ENCODE measurements around the gene UTP11.
A peak's percentile ranks its signal among the peaks of the same experiment; 100 is the strongest.
"Not testable (repeated sequence)": the region's sequence is repeated elsewhere in the genome, so short reads cannot be mapped to it uniquely, and the experiment has no call there.

The UTP11 gene, protein sequence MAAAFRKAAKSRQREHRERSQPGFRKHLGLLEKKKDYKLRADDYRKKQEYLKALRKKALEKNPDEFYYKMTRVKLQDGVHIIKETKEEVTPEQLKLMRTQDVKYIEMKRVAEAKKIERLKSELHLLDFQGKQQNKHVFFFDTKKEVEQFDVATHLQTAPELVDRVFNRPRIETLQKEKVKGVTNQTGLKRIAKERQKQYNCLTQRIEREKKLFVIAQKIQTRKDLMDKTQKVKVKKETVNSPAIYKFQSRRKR

DNA sequence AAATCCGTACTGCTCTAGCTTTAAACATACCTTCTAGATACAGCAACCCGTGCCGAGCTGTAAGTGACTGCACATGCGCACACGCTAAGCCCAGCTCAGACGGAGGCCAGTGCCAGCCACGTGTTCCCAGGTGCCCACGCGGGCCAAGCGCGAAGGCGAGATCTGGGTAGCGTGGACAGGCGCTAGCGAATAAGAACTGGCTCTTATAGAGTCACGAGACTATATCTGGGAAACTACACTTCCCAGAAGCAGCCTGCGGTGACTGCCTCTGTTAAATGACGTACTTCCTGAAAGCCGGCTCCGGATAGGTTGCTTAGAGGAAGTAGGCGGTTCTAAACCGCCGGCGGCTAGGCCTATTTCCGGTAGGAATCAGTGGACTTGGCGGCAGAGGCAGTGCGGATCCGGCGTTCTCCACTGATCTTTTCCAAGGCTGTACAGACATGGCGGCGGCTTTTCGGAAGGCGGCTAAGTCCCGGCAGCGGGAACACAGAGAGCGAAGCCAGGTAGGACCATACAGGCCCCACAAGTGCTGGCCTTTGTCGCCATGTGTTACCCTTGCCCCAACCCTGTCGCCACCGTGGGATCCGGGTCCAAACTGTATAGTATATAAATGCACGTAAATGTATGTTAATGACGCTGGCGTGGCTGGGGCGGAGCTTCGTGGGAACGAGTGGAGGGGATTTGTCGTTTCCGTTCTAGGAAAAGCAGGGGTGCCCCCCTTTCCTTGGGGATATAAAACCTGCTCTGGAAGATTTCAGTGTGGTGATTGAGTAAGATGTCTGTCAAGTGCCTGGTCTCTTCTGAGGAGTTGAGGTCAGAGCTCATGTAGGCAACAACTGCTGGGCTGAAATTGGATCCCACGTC lies at the start of gene UTP11:
Gene UTP11 (plus strand): TSS at position 372 of the 864 bp plus-strand sequence. CDS start 69 bp downstream, at position 441.
- DNase-seq, result peak; percentile 96 to 99

DNA sequence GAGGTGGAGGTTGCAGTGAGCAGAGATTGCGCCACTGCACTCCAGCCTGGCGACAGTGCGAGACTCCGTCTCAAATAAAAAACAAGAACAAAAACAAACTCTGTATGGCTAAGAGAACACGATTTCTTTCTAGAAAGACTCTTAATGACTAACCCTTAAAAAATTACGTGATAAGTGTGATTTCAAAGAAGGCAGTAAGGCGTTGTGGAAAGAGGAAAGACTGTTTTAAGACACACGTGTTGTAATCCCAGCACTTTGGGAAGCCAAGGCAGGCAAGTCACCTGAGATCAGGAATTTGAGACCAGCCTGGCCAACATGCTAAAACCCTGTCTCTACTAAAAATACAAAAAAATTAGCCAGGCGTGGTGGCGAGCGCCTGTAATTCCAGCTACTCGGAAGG lies 48.4 kb upstream of the UTP11 start:
- DNase-seq, result not testable (repeated sequence)

DNA sequence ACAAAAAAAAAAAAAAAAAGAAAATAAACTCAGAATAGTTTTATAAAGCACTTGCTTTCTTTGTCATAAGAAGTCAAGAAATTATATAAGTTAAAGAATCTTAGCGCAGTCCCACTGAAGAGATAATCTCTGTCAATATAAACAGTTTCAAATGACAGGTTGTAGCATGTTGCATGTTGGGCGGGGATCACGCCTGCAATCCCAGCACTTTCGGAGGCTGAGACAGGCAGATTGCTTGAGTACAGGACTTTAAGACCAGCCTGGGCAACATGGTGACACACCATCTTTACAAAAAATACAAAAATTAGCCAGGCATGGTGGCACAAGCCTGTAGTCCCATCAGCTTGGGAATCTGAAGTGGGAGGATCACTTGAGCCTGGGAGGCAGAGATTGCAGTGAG lies 47.2 kb upstream of the UTP11 start:
- DNase-seq, result no peak

DNA sequence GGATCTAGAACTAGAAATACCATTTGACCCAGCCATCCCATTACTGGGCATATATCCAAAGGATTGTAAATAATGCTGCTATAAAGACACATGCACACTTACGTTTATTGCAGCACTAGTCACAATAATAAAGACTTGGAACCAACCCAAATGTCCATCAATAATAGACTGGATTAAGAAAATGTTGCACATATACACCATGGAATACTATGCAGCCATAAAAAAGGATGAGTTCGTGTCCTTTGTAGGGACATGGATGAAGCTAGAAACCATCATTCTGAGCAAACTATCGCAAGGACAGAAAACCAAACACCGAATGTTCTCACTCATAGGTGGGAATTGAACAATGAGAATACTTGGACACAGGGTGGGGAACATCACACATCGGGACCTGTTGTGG lies 38.9 kb upstream of the UTP11 start:
- not testable (repeated sequence) for DNase-seq

DNA sequence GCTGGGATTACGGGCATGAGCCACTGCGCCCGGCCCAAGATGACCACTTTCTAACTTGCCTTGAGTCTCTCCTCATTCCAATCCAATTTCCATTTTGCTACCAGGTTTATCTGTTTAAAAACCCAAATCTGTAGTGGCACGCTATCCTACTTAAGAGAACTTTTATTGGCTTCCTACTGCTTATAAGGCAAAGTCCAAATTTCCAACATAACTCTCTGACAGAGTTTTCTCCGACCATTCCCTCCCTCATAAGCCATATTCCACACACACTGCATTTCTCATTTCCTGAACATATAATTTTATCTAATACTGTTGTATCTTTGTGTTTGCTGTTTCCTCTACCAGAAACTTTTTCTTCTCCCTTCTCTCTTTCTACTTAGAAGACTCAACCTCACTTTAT lies 38.0 kb upstream of the UTP11 start:
- no peak for DNase-seq

DNA sequence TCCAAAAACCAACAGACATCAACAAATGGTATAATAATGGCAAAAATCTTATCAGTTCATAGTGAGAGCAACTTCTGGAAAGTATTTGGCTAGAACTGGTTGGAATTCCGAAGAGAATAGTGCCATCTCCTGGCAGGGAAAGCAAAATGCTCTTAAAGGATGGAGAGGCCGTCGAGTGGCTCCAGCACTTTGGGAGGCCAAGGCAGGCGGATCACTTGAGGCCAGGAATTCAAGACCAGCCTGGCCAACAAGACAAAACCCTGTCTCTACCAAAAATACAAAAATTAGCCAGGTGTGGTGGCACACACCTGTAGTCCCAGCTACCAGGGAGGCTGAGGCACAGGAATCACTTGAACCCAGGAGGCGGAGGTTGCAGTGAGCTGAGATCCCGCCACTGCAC lies 37.5 kb upstream of the UTP11 start:
- peak; percentile 38 to 61 for DNase-seq

DNA sequence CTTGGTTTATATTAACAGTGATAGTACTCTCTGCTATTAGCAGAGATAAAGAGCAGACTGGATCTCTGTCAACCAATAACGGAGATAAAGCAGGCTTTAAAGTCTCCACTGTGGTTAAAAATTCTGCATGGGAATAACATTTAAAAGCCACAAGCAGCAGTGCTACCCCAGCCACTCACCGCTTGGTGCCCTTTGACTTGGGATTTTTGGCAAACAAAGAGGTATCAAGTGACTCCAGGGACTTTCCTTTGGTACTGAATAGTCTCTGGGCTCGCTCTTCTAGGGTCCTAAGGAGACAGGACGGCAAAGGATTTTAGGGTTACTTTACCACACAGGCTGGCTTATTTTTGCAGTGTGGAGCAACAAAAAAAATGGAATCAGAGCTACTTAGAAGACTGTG lies 34.0 kb upstream of the UTP11 start:
- DNase-seq, result no peak

DNA sequence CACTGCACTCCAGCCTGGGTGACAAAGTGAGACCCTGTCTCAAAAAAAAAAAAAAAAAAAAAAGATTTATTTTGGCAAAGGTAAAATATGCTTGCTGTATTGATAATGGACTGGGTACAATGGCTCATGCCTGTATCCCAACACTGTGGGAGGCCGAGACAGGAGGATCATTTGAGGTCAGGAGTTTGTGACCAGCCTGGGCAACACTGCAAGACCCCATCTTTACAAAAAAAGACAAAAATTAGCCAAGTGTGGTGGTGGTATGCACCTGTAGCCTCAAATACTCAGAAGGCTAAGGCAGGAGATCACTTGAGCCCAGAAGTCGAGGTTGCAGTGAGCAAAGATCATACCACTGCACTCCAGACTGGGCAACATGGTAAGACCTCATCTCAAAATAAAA lies 29.0 kb upstream of the UTP11 start:
- no peak for DNase-seq

DNA sequence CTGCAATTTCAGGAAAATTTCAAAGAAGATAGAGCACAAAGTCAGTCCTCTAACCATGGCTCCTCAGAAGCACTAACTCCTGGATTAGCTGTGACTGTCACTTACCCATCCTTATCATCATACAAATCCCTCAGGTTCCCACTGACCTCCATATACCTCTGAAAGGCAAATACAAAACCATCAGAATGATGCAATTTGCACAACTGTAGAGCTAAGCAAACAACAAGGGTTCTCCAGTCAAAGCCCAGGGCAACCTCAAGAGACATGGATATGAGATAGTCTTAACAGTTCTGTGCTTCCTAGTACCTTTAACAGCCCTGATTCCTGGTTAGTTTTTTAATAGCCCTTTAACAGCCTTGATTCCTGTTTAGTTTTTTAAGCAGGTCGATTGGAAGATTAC lies 24.9 kb upstream of the UTP11 start:
- DNase-seq, result no peak

DNA sequence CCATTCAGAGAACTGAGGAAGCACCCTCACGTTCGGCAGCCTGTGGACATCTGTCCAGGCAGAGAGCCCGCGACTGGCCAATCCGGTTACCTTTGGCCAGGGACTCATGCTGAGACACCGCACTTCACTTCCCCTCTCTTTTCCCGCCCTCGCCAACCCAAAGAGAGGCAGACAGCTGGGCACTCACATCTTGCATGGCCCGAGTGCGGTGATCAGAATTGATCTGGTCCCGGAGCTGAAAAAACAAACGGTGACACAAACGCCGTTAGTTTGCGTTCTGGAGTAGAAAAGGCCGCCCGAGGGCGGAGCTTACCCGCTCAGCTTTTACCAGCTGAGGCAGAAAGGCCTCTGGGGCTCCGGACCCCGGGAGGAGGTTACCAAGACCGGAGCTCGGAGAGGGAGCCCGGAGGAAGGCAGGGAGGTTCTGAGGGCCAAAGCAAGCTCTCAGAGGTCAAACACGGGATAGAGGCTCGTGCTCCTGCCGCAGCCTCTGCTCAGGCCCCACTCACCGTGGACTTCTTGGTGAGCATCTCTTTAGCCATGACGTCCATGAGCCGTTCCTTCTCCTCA lies 23.1 kb upstream of the UTP11 start:
- no peak for DNase-seq

DNA sequence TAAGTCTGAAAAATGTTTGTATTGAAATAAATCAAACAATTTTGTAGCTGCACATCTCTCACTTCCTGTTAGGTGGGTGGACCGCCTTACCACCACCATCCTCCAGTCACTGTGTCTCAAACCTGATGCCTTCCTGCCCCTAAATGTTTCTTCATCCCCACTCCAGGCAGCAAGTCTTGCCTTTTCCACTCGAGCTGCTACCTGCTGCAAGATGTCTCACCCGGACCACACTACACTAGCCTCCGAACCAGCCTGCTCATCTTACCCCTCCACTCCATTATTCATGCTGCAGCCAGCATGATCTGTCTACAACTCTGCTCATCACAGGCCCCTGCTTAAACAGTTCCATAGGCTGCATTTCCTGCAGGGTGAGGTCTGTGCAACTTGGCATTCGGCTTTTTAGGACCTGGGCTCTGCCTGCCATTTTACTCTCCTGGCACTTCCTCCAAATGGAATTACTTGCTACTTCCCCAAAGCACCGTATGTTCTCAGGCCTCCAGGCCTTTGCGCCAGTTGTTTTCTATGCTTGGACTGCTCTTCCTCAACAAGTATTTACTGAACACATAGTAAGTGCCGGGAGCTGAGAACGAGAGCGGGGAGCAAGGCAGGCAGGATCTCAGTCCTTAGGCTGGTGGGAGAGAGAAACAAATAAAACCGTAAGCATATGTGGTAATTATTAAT lies 17.5 kb upstream of the UTP11 start:
- no peak for DNase-seq

DNA sequence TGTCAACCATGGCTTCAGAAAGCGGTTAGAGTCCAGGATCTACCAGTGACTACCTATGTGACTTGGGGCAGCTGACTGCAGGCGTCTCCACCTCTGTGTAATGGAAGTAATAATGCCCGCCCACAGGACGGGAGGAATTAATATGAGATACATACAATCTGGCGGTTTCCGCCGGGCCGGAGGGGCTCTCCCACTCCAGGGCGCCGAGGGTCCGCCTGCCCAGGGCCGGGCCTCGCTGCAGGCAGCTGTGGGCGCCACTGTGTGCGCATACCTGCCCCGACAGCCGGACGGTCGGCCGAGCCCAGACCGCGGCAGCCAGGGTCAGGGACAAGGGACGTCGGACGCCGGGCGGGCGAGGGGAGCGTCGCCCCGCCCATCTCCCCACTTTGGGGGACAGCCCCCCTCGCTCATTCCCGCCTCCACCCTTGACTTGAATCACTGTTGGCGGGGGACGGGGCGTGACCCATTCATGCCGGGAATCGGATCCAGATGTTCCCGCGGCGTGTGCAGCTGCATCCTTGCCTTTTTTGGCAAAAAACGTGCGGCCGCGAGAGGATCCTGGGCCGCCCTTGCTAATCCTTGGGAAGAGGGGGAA lies 16.7 kb upstream of the UTP11 start:
- DNase-seq, result no peak

DNA sequence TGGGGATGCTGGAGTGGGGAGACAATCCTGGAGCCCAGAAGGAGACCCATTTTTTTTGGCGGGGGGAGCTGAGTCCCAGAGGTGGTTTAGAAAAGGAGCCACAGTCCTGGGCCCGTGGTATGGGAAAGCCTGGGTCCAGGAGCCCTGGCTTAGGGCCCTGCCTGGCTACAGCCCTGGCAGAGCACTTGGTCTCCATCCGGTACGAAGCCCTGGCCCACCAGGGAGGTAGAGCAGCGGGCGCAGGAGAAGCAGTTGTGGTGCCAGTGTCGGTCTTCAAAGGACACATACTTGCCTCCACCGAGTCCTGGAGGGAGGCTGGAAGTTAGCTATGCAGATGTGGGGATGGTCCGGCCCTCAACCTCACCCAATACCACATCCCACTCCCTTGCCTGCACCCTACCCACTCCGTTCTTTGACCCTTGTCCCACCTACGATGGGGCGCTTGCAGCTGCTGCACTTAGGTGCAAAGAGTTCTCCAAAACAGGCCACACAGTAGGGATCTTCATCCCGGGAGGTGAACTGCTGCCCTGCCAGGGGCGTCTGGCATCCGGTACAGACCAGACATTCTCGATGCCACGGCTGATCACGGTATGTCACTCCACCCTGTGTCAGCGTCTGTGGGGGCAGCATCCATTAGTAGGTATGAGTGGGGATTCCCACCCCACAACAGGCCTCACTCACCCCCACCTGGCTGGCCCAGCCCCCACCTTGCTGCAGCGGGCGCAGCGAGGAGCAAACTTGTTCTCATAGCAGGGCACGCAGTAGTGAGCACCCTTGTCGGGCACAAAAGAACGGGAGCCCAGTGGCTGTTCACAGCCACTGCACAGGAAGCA lies 15.1 kb upstream of the UTP11 start:
- DNase-seq, result no peak

DNA sequence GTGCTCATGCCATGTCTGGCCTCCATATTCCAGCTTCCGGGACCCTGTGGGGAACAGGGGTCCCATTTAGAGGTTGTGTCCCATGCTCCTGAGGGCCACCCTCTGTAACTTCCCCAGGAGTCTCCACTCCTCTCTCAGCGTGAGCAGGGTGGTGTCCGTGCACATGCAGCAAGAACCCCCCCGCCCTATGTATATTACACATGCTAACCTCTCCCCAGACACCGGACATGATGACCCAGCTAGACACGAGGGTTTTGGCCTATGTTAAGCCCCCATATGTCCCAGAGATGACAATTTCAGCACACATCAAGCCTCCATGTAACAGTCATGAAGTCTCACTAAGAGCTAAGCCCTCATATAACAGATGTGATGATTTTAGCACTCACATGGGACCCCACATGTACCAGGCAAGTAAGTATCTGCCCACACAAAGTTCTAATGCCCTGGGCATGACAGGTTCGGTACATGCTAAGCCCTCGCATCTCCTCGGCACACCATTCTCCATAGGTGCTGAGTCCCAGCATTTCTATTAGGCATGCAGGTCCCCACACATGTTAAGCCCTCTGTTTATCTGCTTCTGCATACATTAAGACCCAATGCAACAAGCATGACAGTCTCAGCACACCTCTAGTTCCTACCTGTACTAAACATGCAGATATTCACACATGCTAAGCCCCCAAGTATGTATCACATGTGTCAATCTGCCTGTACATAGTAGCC lies 14.3 kb upstream of the UTP11 start:
- DNase-seq, result no peak

DNA sequence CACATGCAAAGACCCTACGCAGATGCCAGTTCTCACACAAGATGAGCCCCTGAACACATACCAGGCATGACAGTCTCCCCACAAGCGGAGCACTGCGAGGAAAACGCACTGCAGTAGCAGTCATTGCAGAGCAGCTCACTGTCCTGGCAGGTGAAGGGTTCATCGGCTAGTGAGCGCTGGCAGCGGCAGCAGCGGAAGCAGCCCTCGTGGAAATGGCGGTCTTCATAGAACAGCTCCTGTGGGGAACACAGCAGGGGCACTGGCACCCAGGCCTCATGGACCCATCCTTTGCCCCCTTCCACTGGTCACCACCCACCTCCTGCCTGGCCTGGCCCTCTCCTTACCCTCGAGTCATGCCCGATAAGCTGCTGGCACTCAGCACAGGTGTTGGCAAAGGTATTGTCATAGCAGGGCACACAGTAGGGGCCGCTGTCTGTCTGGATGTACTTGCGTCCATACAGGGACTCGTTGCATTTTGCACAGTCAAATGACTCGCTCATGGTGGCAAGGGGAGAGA lies 13.6 kb upstream of the UTP11 start:
- no peak for DNase-seq

DNA sequence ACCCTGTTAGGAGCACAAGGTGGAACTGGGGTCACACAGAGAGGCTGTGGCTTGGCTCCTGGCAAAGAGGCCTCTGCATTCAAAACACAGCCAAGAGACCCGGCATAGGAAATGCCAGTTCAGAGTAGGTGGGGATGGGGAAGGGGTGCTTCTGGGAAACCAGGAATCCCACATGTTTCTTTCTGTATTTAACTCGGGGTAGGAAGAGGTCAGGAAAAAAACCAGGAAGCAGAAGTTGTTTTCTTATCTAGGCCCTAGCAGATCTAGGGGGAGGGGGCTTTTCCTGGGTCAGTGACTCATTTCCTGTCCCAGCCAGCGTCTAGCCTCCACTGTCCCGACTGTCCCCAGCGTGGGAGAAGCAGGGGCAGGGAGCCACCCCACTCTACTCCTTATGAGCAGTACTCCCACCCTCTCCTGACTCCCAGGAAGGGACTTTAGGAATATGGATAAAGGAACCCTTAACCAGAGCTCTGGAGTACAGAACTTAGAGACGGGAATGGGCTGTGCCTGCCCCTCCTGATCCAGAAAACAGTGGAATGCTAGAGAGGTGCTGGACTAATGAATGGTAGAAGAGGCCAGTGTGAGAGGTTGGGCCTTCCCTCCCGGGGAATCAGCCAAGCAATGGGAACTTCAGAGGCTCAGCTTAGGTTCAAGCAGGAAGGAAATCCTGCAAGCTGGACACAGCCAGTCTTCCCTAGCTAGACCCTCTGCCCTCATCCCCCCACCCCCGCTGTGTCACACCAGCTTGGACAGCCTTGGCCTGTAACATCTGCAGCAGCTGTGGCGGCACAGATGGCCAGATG lies 12.9 kb upstream of the UTP11 start:
- no peak for DNase-seq

DNA sequence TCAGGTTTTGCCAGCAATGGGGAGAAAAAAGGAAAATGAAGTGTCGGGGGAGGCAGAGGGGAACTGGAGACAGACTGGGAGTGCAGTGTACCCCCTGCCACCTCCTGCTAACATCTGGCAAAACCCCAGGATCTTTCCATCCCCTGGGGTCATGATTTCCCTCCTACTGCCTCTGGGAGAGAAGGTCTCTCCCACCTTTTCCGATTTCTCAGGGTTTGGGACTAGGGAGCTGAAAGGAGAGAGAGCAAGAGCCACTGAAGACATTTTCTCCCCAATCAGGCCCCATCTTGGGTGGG lies 12.4 kb upstream of the UTP11 start:
- DNase-seq, result no peak

DNA sequence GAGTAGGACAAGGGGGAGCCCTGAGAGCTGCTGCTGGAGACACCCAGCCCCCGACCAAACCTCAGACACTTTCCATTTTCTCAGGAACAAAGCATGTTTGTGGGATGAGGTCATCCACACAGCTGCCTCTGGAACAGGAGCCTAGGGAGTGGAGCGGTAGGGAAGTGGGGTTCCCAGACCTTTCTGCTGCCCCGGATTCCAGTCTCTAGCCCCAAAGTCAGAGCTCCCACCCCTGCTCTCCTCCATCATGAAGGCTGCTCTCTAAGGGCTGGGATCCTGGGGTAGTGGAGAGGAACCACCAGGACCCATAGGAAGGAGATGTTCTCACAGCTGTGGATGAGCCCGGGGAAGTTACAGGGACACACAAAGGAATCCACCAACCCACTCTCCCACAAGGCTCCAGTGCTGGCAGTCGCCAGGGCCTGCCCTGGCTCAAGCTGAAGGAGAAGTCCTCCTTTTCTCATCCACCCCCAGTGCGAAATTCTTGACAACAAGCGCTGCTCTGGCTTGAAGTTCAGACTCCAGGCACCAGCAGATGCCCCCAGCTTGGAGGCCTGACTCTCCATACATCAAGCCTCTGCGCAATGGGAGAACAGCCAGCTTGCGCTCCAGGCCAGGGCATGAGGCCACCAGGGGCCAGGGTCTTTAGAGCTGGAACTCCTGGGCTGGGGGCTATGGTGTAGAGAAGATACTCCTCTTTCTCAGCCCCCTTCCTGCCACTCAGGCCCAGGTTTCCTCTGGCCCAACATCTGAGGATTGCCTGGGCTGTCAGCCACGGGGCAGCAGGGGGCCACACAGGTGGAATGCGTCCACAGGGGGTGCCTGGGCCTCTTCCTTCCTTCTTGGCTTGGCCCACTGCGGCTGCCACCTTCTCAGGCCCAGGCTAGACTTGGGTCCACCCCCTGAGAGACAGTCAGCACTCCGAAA lies 11.7 kb upstream of the UTP11 start:
- no peak for DNase-seq
